SK-N-SH (cell line): ENCODE data around the gene UBE2L6. TPM values are rescaled to one million over a fixed set of nuclear protein-coding genes. Genes with fewer than 3 reads are reported as not detected.

Source experiments
- CTCF ChIA-PET: fragments of 300-600, 350-600 bp; formaldehyde crosslinking; extraction: SDS; loops from one replicate; lab custom pipeline; 2021; lab: Yijun Ruan, JAX
- POLR2A ChIA-PET: fragments of 350-600 bp; sonication (Branson Sonifier 250); formaldehyde crosslinking; extraction: SDS; loops from one replicate; lab custom pipeline; 2020; ENCODE audit warnings: antibody characterized with exemption, inconsistent platforms; lab: Yijun Ruan, JAX
- DNase-seq: peaks from one replicate; pipeline ENCODE4 v3.0.0; 2012
- H2AFZ ChIP-seq: fragments of 200-600 bp; sonication (generic); 2 replicates; pipeline ENCODE4 v1.8.1; 2016; ENCODE audit warnings: antibody characterized with exemption, mild to moderate bottlenecking, low read depth
- H3F3A ChIP-seq: fragments of 200-600 bp; sonication (generic); replicated peaks from 2 replicates; pipeline ENCODE3; 2016; ENCODE audit warnings: antibody characterized with exemption, mild to moderate bottlenecking; ENCODE audit not compliant: insufficient read depth
- H3K27ac ChIP-seq, 2 experiments: fragments of 200-500 bp in 1 of 2; fragments of 200-600 bp in 1 of 2; sonication (Bioruptor generic) in 1 of 2; sonication (generic), shearing (Covaris generic) in 1 of 2; 2 replicates each; pipeline versions ENCODE4 v1.5.1 to v1.6.1; 2014 to 2016; ENCODE audit warnings: low read depth in 2 of 2, inconsistent platforms in 1 of 2, low read length in 1 of 2, mild to moderate bottlenecking in 1 of 2, mixed read lengths in 1 of 2
- H3K27me3 ChIP-seq: fragments of 200-600 bp; sonication (generic), shearing (Covaris generic); 2 replicates; pipeline ENCODE4 v1.6.1; 2016; ENCODE audit warnings: mixed run types; ENCODE audit not compliant: insufficient read depth
- H3K36me3 ChIP-seq, 2 experiments: fragments of 200-500 bp in 1 of 2; fragments of 200-600 bp in 1 of 2; sonication (Bioruptor generic) in 1 of 2; sonication (generic) in 1 of 2; replicated peaks in 1 of 2; 2 replicates each; pipeline versions ENCODE3 to v1.5.1; 2014 to 2016; ENCODE audit warnings: low read length in 1 of 2, mild to moderate bottlenecking in 1 of 2; ENCODE audit not compliant: insufficient read depth in 2 of 2, control insufficient read depth in 1 of 2
- H3K4me1 ChIP-seq, 2 experiments: fragments of 200-500 bp in 1 of 2; fragments of 200-600 bp in 1 of 2; sonication (Bioruptor generic) in 1 of 2; sonication (generic), shearing (Covaris generic) in 1 of 2; 2 replicates each; pipeline versions ENCODE4 v1.5.1 to v1.6.1; 2014 to 2016; ENCODE audit warnings: low read depth in 1 of 2, low read length in 1 of 2, mixed run types in 1 of 2; ENCODE audit not compliant: insufficient read depth in 2 of 2, control insufficient read depth in 1 of 2
- H3K4me2 ChIP-seq: fragments of 200-600 bp; sonication (generic), shearing (Covaris generic); 2 replicates; pipeline ENCODE4 v1.6.1; 2017; ENCODE audit warnings: mixed run types
- H3K4me3 ChIP-seq, 2 experiments: fragments of 200-500 bp in 1 of 2; fragments of 200-600 bp in 1 of 2; sonication (Bioruptor generic) in 1 of 2; sonication (generic), shearing (Covaris generic) in 1 of 2; 2 replicates each; pipeline versions ENCODE4 v1.5.1 to v1.8.1; 2014 to 2016; ENCODE audit warnings: low read depth in 2 of 2, inconsistent platforms in 1 of 2, low read length in 1 of 2, mild to moderate bottlenecking in 1 of 2, mixed read lengths in 1 of 2, moderate library complexity in 1 of 2
- H3K79me2 ChIP-seq: fragments of 200-600 bp; sonication (generic); 2 replicates; pipeline ENCODE4 v1.8.1; 2017; ENCODE audit warnings: mild to moderate bottlenecking; ENCODE audit not compliant: insufficient read depth
- H3K9ac ChIP-seq: fragments of 200-600 bp; sonication (generic); 2 replicates; pipeline ENCODE4 v1.6.1; 2017; ENCODE audit warnings: mixed run types
- H3K9me2 ChIP-seq: fragments of 200-600 bp; sonication (generic); 2 replicates; pipeline ENCODE4 v1.6.1; 2017; ENCODE audit warnings: mixed run types
- H3K9me3 ChIP-seq: fragments of 200-600 bp; sonication (generic); 2 replicates; pipeline ENCODE4 v1.6.1; 2017; ENCODE audit warnings: mixed run types, mild to moderate bottlenecking, moderate library complexity
- H4K20me1 ChIP-seq: fragments of 200-600 bp; sonication (generic); 2 replicates; pipeline ENCODE4 v1.6.1; 2017; ENCODE audit warnings: mild to moderate bottlenecking, mixed run types; ENCODE audit not compliant: insufficient read depth
- MXI1 ChIP-seq: IDR thresholded peaks from 2 replicates; pipeline ENCODE4 v1.6.1; 2012; ENCODE audit warnings: mild to moderate bottlenecking, low read depth, low read length, improper control_type of control experiment
- NRF1 ChIP-seq: IDR thresholded peaks from 2 replicates; pipeline ENCODE4 v1.6.1; 2012; ENCODE audit warnings: low read depth, mild to moderate bottlenecking, low read length
- PBX3 ChIP-seq: IDR thresholded peaks from 2 replicates; pipeline ENCODE4; 2012
- POLR2AphosphoS5 ChIP-seq: IDR thresholded peaks from 2 replicates; pipeline ENCODE4 v1.6.1; 2012; ENCODE audit warnings: low read depth, low read length
- RAD21 ChIP-seq: IDR thresholded peaks from 2 replicates; pipeline ENCODE4 v1.6.1; 2012; ENCODE audit warnings: mild to moderate bottlenecking, low read length
- REST ChIP-seq: IDR thresholded peaks from 2 replicates; pipeline ENCODE4 v1.6.1; 2012; ENCODE audit warnings: mild to moderate bottlenecking, low read depth, low read length, moderate library complexity
- TCF12 ChIP-seq: IDR thresholded peaks from 2 replicates; pipeline ENCODE4 v1.4.0; 2012
- TEAD4 ChIP-seq: IDR thresholded peaks from 2 replicates; pipeline ENCODE4 v1.4.0; 2012; ENCODE audit warnings: mild to moderate bottlenecking, borderline replicate concordance; ENCODE audit not compliant: insufficient read depth
- USF1 ChIP-seq: IDR thresholded peaks from 2 replicates; pipeline ENCODE4 v1.4.0; 2012; ENCODE audit warnings: low read depth, borderline replicate concordance
- WGBS: methylation state at CpG from one replicate; pipeline ENCODE4 v1.1.6; 2017; ENCODE audit warnings: low lambda C conversion rate; 5-methylcytosine and 5-hydroxymethylcytosine counted together
- polyA plus RNA-seq, 3 experiments: library from polyadenylated mRNA; depleted of rRNA; stranded (reverse); fragments of >200 nt; gene quantifications; 2 replicates each; pipeline ENCODE4 v1.2.3, GENCODE V29; 2012

UBE2L6 gene
- polyA plus RNA-seq, 1 of the 3 experiments (the other 2 are of a cell fraction) = 77.0 TPM

GRCh38 chr11:57566005-57566904, 1.2 kb downstream of the UBE2L6 start:
- H3K4me1 ChIP-seq = peaks cover 0 to 14% of the 10 kb centered on the region in 2 experiments; a peak in 1 of 4 replicates
- H3K4me3 ChIP-seq = peak overlapping the region; percentile 53 to 82
- peak overlapping the region; percentile 69 for H2AFZ ChIP-seq
- peak overlapping the region; percentile 29 to 36; a peak in 3 of 4 replicates for H3K27ac ChIP-seq
- H3K36me3 ChIP-seq = no peaks in the 10 kb centered on the region
- H3K9ac ChIP-seq = 0 out of 2 replicates have a peak overlapping the region, but pooled peaks have one; percentile 21
- H3F3A ChIP-seq = no peaks in the 10 kb centered on the region
- H3K9me2 ChIP-seq = no peaks in the 10 kb centered on the region
- H3K4me2 ChIP-seq = peak overlapping the region; percentile 95
- POLR2A ChIA-PET = interaction anchor here (0.6 to 2.8 kb wide), 5 partner anchors 36 to 977 kb away, joined by 3 to 24 read pairs (median 3); partner anchors contain the start of gene TIMM10
- no peaks in the 10 kb centered on the region; the same call in 1 of the 2 replicates for H3K79me2 ChIP-seq
- DNase-seq = no peak
- CTCF ChIA-PET = interaction anchor here (1.0 to 9.3 kb wide), 6 partner anchors 9 to 79 kb away, joined by 3 to 326 read pairs (median 7); partner anchors contain the start of gene YPEL4
- 91% methylated on average over 4 of the region's 4 CpGs for WGBS
- H3K27me3 ChIP-seq = no peaks in the 10 kb centered on the region
- no peaks in the 10 kb centered on the region for H3K9me3 ChIP-seq
- H4K20me1 ChIP-seq = no peaks in the 10 kb centered on the region
- TF ChIP-seq TCF12 (no peak), NRF1 (no peak), USF1 (peak; percentile 38; the same call in 1 of the 2 replicates), PBX3 (no peak), POLR2AphosphoS5 (0 out of 2 replicates have a peak, but pooled peaks have one; percentile 10), MXI1 (no peak)

GRCh38 chr11:57562596-57562995, 4.9 kb downstream of the UBE2L6 start:
- no peaks in the 10 kb centered on the region for H4K20me1 ChIP-seq
- no peak overlapping the region for H3K4me3 ChIP-seq
- H3K27me3 ChIP-seq = no peaks in the 10 kb centered on the region
- no peak overlapping the region for H2AFZ ChIP-seq
- peaks cover 0 to 14% of the 10 kb centered on the region in 2 experiments; a peak in 1 of 4 replicates for H3K4me1 ChIP-seq
- no peaks in the 10 kb centered on the region; the same call in 1 of the 2 replicates for H3K79me2 ChIP-seq
- H3K4me2 ChIP-seq = no peak overlapping the region
- H3K9me2 ChIP-seq = no peaks in the 10 kb centered on the region
- DNase-seq = no peak
- CTCF ChIA-PET = interaction anchor here (1.1 to 1.6 kb wide), 4 partner anchors 35 to 81 kb away, joined by 4 to 5 read pairs (median 4); no protein-coding TSS in a partner anchor
- H3K27ac ChIP-seq = no peak overlapping the region
- H3F3A ChIP-seq = no peaks in the 10 kb centered on the region
- TF ChIP-seq TEAD4 (no peak), PBX3 (no peak), RAD21 (peak; percentile 17; the same call in 1 of the 2 replicates), REST (no peak)
- no peak overlapping the region for H3K9ac ChIP-seq
- H3K9me3 ChIP-seq = no peaks in the 10 kb centered on the region
- WGBS = 78% methylated on average over 3 of the region's 4 CpGs
- peaks cover 0 to 6% of the 10 kb centered on the region in 2 experiments for H3K36me3 ChIP-seq
- POLR2A ChIA-PET = no interaction called here
